Kidney (tissue), 14 donors: ENCODE results near the gene CCDC89. TPM values are rescaled to one million over a fixed set of nuclear protein-coding genes. Genes with fewer than 3 reads are reported as not detected.

Experiments
- DNase-seq, 5 donors: peaks; one replicate each; pipeline ENCODE4 v3.0.0-alpha.2; 2013 to 2020
- FAIRE-seq: peaks from 2 replicates; lab custom pipeline; 2012; peaks lifted over from hg19 to GRCh38; lab: Jason Lieb, UNC
- H3K27ac ChIP-seq, 2 donors: one replicate each; pipeline ENCODE4 v1.7.0; 2013; ENCODE audit warnings: low read depth in 2 of 2, low read length in 2 of 2, inconsistent platforms in 1 of 2
- H3K27me3 ChIP-seq: one replicate; pipeline ENCODE4 v1.7.1; 2013; ENCODE audit warnings: low read length, inconsistent platforms; ENCODE audit not compliant: control insufficient read depth, insufficient read depth
- H3K36me3 ChIP-seq, 3 donors: one replicate each; pipeline versions ENCODE4 v1.7.0 to v1.7.1; 2013; ENCODE audit warnings: low read length in 3 of 3, control low read depth in 1 of 3, inconsistent platforms in 1 of 3; ENCODE audit not compliant: insufficient read depth in 3 of 3, control insufficient read depth in 2 of 3
- H3K4me1 ChIP-seq, 3 donors: one replicate each; pipeline versions ENCODE4 v1.7.0 to v1.7.1; 2013; ENCODE audit warnings: low read length in 3 of 3, inconsistent platforms in 1 of 3, low read depth in 1 of 3; ENCODE audit not compliant: control insufficient read depth in 2 of 3, insufficient read depth in 2 of 3
- H3K4me3 ChIP-seq, 3 donors: one replicate each; pipeline versions ENCODE4 v1.7.0 to v1.8.1; 2013; ENCODE audit warnings: low read length in 3 of 3, control low read depth in 1 of 3, inconsistent platforms in 1 of 3
- H3K9ac ChIP-seq, 3 donors: one replicate each; pipeline versions ENCODE4 v1.7.0 to v1.7.1; 2013; ENCODE audit warnings: low read length in 3 of 3, control low read depth in 1 of 3, inconsistent platforms in 1 of 3
- H3K9me3 ChIP-seq, 3 donors: one replicate each; pipeline versions ENCODE4 v1.7.0 to v1.7.1; 2013; ENCODE audit warnings: low read length in 3 of 3, control low read depth in 1 of 3, inconsistent platforms in 1 of 3; ENCODE audit not compliant: control insufficient read depth in 2 of 3, insufficient read depth in 1 of 3
- CTCF ChIP-seq: IDR thresholded peaks from 3 replicates; pipeline ENCODE4 v1.5.1; 2012; ENCODE audit warnings: mild to moderate bottlenecking, moderate library complexity, borderline replicate concordance; ENCODE audit not compliant: insufficient read depth; ENCODE audit errors: extremely low read depth
- intact Hi-C: fragments of 100-400 bp; cut with DNase I; formaldehyde crosslinking; loops from one replicate; pipeline ENCODE4 v1.11.1; 2022
- polyA plus RNA-seq: library from polyadenylated mRNA; stranded (reverse); fragments of 350-450 nt; fragmentation: Illumina TruSeq; extraction: RNeasy Lipid Tissue Mini Kit (QIAGEN cat#74804); gene quantifications from one replicate; pipeline ENCODE4 v1.2.3, GENCODE V29; 2014; ENCODE audit warnings: low read depth, low replicate concordance; ENCODE audit not compliant: insufficient read depth
- total RNA-seq: library from RNA; stranded (reverse); fragmentation: NEBNext Ultra II Directional; extraction: Animal tissue kit (Norgen Biotek cat#: 25700); gene quantifications from one replicate; pipeline ENCODE4 v1.2.1, GENCODE V29; 2021
- donor health status: control.
- donor health status: control.
- donor health status: control.
- donor health status: control.
- donor health status: control.
- donor health status: DM: yes; HTN: yes; CAD: no.
- donor health status: Normal renal cell carcinoma (clear cell type).

Gene CCDC89
- total and polyA plus RNA-seq, 2 donors from 2014 or later, result 2.7 to 3.7 TPM

DNA sequence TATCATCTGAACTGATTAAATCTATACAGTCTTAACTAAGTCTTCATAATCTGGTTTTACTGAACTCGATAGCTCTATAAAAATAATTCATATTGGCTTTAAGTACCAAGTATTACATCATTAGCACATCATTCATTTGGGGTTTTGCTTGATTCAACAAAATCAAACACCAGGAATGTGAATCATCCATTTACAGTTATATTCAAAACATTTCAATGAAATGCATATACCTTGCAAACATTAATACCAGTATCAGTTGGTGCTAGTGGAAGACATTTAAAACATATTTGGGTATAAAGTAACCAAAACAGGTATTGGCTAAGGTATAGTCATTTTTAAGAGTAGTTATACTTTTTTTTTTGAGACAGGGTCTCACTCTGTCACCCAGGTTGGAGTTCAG, 12.2 kb upstream of the CCDC89 start:
- no peak overlapping the region for H3K4me3 ChIP-seq
- no peak overlapping the region for H3K9ac ChIP-seq
- intact Hi-C loops, result no loop called here
- DNase-seq (no peak), FAIRE-seq (no peak)
- no peak overlapping the region for H3K27ac ChIP-seq
- no peaks in the 10 kb centered on the region for H3K27me3 ChIP-seq
- H3K4me1 ChIP-seq, result no peaks in the 10 kb centered on the region
- no peak for TF ChIP-seq CTCF
- H3K36me3 ChIP-seq, result peaks cover 0 to 3% (median 2%) of the 10 kb centered on the region in 3 donors
- no peaks in the 10 kb centered on the region for H3K9me3 ChIP-seq

GRCh38 chr11:85697747-85698146, 11.8 kb upstream of the CCDC89 start:
- Histone ChIP-seq H3K4me3 (no peak overlapping the region), H3K36me3 (peaks cover 0 to 3% (median 2%) of the 10 kb centered on the region in 3 donors), H3K9ac (no peak overlapping the region), H3K4me1 (no peaks in the 10 kb centered on the region), H3K27me3 (no peaks in the 10 kb centered on the region), H3K9me3 (no peaks in the 10 kb centered on the region), H3K27ac (no peak overlapping the region)
- DNase-seq (no peak), FAIRE-seq (no peak)
- TF ChIP-seq CTCF, result no peak
- intact Hi-C loops, result no loop called here

DNA sequence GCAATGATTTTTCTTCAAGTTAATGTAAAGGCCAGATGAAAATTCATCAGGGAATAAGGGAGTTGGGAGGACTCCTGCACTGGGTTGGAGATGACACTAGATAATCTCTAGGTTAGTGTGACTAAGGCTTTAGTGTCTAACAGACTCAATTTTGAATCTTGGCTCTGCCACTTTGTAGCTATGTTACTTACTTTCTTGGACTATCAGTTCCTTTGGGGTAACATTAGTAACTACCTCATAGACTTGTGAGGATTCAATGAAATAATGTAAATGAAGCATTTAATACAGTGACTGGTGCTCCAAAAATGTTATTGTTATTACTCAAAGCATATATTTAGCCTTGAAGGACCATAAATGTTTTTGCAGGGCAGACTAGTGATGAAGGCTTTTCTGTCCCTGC, 9.6 kb upstream of the CCDC89 start:
- peaks cover 0 to 4% (median 2%) of the 10 kb centered on the region in 3 donors for H3K36me3 ChIP-seq
- H3K27me3 ChIP-seq, result no peaks in the 10 kb centered on the region
- DNase-seq (no peak), FAIRE-seq (no peak)
- TF ChIP-seq CTCF, result no peak
- no peak overlapping the region for H3K4me3 ChIP-seq
- H3K27ac ChIP-seq, result no peak overlapping the region
- intact Hi-C loops, result no loop called here
- no peaks in the 10 kb centered on the region for H3K4me1 ChIP-seq
- H3K9ac ChIP-seq, result no peak overlapping the region
- H3K9me3 ChIP-seq, result no peaks in the 10 kb centered on the region

GRCh38 chr11:85694385-85694980, 8.5 kb upstream of the CCDC89 start:
- Histone ChIP-seq H3K36me3 (peaks cover 0 to 7% (median 2%) of the 10 kb centered on the region in 3 donors), H3K27ac (no peak overlapping the region), H3K27me3 (no peaks in the 10 kb centered on the region), H3K9me3 (no peaks in the 10 kb centered on the region), H3K4me3 (no peak overlapping the region), H3K9ac (no peak overlapping the region), H3K4me1 (no peaks in the 10 kb centered on the region)
- intact Hi-C loops, result no loop called here
- peak in 2 of 5 donors; percentile 74 to 82 for DNase-seq
- TF ChIP-seq CTCF, result peak; percentile 64
- peak; percentile 88 for FAIRE-seq
